HepG2 (cell line): ENCODE data around the gene GATAD2B. TPM values are rescaled to one million over a fixed set of nuclear protein-coding genes. Genes with fewer than 3 reads are reported as not detected.

Experiments used
- CBX2 ChIP-seq, 2 experiments: fragments of 200-600 bp in 1 of 2; sonication (generic); formaldehyde crosslinking in 1 of 2; IDR thresholded peaks; 2 replicates each; pipeline versions ENCODE4 v1.7.0 to v1.8.1; 2018 to 2022; ENCODE audit warnings: low read depth in 2 of 2, low read length in 1 of 2, mild to moderate bottlenecking in 1 of 2, missing genetic modification reagents in 1 of 2
- CHD4 ChIP-seq: fragments of 200-600 bp; sonication (generic); IDR thresholded peaks from 2 replicates; pipeline ENCODE4 v1.7.0; 2017; ENCODE audit warnings: mild to moderate bottlenecking, low read length, borderline replicate concordance
- HOXA9 ChIP-seq: sonication (generic); formaldehyde crosslinking; IDR thresholded peaks from 2 replicates; pipeline ENCODE4 v1.8.1; 2022; ENCODE audit warnings: missing genetic modification reagents, mild to moderate bottlenecking, moderate library complexity, borderline replicate concordance
- RELA ChIP-seq: sonication (generic); formaldehyde crosslinking; IDR thresholded peaks from 2 replicates; pipeline ENCODE4 v1.4.0; 2020; ENCODE audit warnings: missing genetic modification reagents
- TBX2 ChIP-seq: sonication (generic); formaldehyde crosslinking; IDR thresholded peaks from 2 replicates; pipeline ENCODE4 v1.5.0; 2020; ENCODE audit warnings: missing genetic modification reagents, mild to moderate bottlenecking, borderline replicate concordance
- TMF1 ChIP-seq: sonication (generic); formaldehyde crosslinking; IDR thresholded peaks from 2 replicates; pipeline ENCODE4 v1.8.1; 2022; ENCODE audit warnings: low read depth, missing genetic modification reagents
- ZFP62 ChIP-seq: sonication (generic); formaldehyde crosslinking; IDR thresholded peaks from 2 replicates; pipeline ENCODE4 v1.4.0; 2020; ENCODE audit warnings: missing genetic modification reagents
- ZHX1 ChIP-seq: sonication (generic); formaldehyde crosslinking; IDR thresholded peaks from 2 replicates; pipeline ENCODE4 v1.8.1; 2022; ENCODE audit warnings: low read depth, mild to moderate bottlenecking, missing genetic modification reagents
- ZNF83 ChIP-seq: sonication (generic); formaldehyde crosslinking; IDR thresholded peaks from 2 replicates; pipeline ENCODE4 v1.4.0; 2020; ENCODE audit warnings: missing genetic modification reagents, mild to moderate bottlenecking, borderline replicate concordance
- ZSCAN20 ChIP-seq: sonication (generic); formaldehyde crosslinking; IDR thresholded peaks from 2 replicates; pipeline ENCODE4 v1.4.0; 2020; ENCODE audit warnings: missing genetic modification reagents, mild to moderate bottlenecking, borderline replicate concordance
- ZSCAN31 ChIP-seq: sonication (generic); formaldehyde crosslinking; IDR thresholded peaks from 2 replicates; pipeline ENCODE4 v1.5.0; 2020; ENCODE audit warnings: low read depth, mild to moderate bottlenecking, missing genetic modification reagents
- polyA plus RNA-seq, 8 experiments: library from polyadenylated mRNA; depleted of rRNA in 3 of 8; stranded (reverse) in 7 of 8; unstranded in 1 of 8; fragments of >200 nt; fragmentation: Illumina TruSeq in 4 of 8; extraction: Trizol in 4 of 8; gene quantifications; 2 replicates each; pipeline versions ENCODE4 v1.2.1 to v1.2.3, GENCODE V29; 2011 to 2016; ENCODE audit warnings: low read depth in 4 of 8, missing spikeins in 1 of 8, mixed read lengths in 1 of 8; ENCODE audit not compliant: insufficient read depth in 1 of 8
- total RNA-seq, 5 experiments: library from RNA; depleted of rRNA; stranded (reverse); fragments of >200 nt; fragmentation: Illumina TruSeq; extraction: Trizol; gene quantifications; 2 replicates each; pipeline ENCODE4 v1.2.3, GENCODE V29; 2016; ENCODE audit warnings: low read depth in 1 of 5
- TF ChIP-seq, protein P1 (sequence below): sonication (generic); formaldehyde crosslinking; IDR thresholded peaks from 2 replicates; pipeline ENCODE4 v1.4.0; 2020; ENCODE audit warnings: missing genetic modification reagents
- TF ChIP-seq, protein P2 (sequence below): sonication (generic); formaldehyde crosslinking; IDR thresholded peaks from 2 replicates; pipeline ENCODE4 v1.5.0; 2020; ENCODE audit warnings: mild to moderate bottlenecking, missing genetic modification reagents, borderline replicate concordance
- TF ChIP-seq, protein P3 (sequence below): sonication (generic); formaldehyde crosslinking; conservative IDR thresholded peaks from 2 replicates; pipeline ENCODE4 v1.4.0; 2020; ENCODE audit warnings: missing genetic modification reagents
- TF ChIP-seq, protein P4 (sequence below): fragments of 450-650 bp; IDR thresholded peaks from 2 replicates; pipeline ENCODE4 v1.6.1; 2016

GATAD2B gene
- total and polyA plus RNA-seq, 2 of the 13 experiments (the other 11 are each of a cell fraction or from before 2014, with no cell fraction given), result 3.2 to 5.2 TPM

- TF ChIP-seq ZHX1 (no peak), ZNF83 (CRISPR knock-in tag) (no peak), CHD4 (no peak; the same call in 1 of the 2 replicates), CBX2 (IDR thresholded peaks at IDR 0.05; ENCODE audit: low read depth, low read length) (no peak), CBX2 (CRISPR knock-in tag; IDR thresholded peaks at IDR 0.05; ENCODE audit: low read depth) (no peak), HOXA9 (CRISPR knock-in tag) (no peak), ZSCAN20 (CRISPR knock-in tag) (no peak), TMF1 (CRISPR knock-in tag) (no peak), ZSCAN31 (CRISPR knock-in tag) (no peak), TBX2 (CRISPR knock-in tag) (peak; percentile 48; the same call in 1 of the 2 replicates), ZFP62 (CRISPR knock-in tag) (no peak), RELA (CRISPR knock-in tag) (no peak)
- TF ChIP-seq, protein P1, sequence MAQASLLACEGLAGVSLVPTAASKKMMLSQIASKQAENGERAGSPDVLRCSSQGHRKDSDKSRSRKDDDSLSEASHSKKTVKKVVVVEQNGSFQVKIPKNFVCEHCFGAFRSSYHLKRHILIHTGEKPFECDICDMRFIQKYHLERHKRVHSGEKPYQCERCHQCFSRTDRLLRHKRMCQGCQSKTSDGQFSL, result no peak
- TF ChIP-seq, protein P2, sequence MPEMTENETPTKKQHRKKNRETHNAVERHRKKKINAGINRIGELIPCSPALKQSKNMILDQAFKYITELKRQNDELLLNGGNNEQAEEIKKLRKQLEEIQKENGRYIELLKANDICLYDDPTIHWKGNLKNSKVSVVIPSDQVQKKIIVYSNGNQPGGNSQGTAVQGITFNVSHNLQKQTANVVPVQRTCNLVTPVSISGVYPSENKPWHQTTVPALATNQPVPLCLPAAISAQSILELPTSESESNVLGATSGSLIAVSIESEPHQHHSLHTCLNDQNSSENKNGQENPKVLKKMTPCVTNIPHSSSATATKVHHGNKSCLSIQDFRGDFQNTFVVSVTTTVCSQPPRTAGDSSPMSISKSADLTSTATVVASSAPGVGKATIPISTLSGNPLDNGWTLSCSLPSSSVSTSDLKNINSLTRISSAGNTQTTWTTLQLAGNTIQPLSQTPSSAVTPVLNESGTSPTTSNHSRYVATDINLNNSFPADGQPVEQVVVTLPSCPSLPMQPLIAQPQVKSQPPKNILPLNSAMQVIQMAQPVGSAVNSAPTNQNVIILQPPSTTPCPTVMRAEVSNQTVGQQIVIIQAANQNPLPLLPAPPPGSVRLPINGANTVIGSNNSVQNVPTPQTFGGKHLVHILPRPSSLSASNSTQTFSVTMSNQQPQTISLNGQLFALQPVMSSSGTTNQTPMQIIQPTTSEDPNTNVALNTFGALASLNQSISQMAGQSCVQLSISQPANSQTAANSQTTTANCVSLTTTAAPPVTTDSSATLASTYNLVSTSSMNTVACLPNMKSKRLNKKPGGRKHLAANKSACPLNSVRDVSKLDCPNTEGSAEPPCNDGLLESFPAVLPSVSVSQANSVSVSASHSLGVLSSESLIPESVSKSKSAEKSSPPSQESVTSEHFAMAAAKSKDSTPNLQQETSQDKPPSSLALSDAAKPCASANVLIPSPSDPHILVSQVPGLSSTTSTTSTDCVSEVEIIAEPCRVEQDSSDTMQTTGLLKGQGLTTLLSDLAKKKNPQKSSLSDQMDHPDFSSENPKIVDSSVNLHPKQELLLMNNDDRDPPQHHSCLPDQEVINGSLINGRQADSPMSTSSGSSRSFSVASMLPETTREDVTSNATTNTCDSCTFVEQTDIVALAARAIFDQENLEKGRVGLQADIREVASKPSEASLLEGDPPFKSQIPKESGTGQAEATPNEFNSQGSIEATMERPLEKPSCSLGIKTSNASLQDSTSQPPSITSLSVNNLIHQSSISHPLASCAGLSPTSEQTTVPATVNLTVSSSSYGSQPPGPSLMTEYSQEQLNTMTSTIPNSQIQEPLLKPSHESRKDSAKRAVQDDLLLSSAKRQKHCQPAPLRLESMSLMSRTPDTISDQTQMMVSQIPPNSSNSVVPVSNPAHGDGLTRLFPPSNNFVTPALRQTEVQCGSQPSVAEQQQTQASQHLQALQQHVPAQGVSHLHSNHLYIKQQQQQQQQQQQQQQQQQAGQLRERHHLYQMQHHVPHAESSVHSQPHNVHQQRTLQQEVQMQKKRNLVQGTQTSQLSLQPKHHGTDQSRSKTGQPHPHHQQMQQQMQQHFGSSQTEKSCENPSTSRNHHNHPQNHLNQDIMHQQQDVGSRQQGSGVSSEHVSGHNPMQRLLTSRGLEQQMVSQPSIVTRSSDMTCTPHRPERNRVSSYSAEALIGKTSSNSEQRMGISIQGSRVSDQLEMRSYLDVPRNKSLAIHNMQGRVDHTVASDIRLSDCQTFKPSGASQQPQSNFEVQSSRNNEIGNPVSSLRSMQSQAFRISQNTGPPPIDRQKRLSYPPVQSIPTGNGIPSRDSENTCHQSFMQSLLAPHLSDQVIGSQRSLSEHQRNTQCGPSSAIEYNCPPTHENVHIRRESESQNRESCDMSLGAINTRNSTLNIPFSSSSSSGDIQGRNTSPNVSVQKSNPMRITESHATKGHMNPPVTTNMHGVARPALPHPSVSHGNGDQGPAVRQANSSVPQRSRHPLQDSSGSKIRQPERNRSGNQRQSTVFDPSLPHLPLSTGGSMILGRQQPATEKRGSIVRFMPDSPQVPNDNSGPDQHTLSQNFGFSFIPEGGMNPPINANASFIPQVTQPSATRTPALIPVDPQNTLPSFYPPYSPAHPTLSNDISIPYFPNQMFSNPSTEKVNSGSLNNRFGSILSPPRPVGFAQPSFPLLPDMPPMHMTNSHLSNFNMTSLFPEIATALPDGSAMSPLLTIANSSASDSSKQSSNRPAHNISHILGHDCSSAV, result no peak
- TF ChIP-seq, protein P3, sequence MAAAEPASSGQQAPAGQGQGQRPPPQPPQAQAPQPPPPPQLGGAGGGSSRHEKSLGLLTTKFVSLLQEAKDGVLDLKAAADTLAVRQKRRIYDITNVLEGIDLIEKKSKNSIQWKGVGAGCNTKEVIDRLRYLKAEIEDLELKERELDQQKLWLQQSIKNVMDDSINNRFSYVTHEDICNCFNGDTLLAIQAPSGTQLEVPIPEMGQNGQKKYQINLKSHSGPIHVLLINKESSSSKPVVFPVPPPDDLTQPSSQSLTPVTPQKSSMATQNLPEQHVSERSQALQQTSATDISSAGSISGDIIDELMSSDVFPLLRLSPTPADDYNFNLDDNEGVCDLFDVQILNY (CRISPR knock-in tag), result no peak
- TF ChIP-seq, protein P4, sequence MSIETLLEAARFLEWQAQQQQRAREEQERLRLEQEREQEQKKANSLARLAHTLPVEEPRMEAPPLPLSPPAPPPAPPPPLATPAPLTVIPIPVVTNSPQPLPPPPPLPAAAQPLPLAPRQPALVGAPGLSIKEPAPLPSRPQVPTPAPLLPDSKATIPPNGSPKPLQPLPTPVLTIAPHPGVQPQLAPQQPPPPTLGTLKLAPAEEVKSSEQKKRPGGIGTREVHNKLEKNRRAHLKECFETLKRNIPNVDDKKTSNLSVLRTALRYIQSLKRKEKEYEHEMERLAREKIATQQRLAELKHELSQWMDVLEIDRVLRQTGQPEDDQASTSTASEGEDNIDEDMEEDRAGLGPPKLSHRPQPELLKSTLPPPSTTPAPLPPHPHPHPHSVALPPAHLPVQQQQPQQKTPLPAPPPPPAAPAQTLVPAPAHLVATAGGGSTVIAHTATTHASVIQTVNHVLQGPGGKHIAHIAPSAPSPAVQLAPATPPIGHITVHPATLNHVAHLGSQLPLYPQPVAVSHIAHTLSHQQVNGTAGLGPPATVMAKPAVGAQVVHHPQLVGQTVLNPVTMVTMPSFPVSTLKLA, result no peak; the same call in 1 of the 2 replicates
Observed at GRCh38 chr1:153953859-153954365, 31.1 kb upstream of the GATAD2B start (continued).
